Measurements from ENCODE around the gene PPARGC1A. TPM values are rescaled to one million over a fixed set of nuclear protein-coding genes. Genes with fewer than 3 reads are reported as not detected.
A peak's percentile ranks its signal among the peaks of the same experiment; 100 is the strongest.

The PPARGC1A gene
- total and polyA plus RNA-seq, 2 of the 13 experiments (the other 11 are each of a cell fraction or from before 2014, with no cell fraction given): 20.7 to 37.3 TPM

GRCh38 chr4:23878912-23879732 lies 10.7 kb downstream of the PPARGC1A start (continued):
- 0 out of 2 replicates have a peak, but pooled peaks have one; percentile 11 for TF ChIP-seq FOXP4 (CRISPR knock-in tag; IDR thresholded peaks at IDR 0.05)

DNA sequence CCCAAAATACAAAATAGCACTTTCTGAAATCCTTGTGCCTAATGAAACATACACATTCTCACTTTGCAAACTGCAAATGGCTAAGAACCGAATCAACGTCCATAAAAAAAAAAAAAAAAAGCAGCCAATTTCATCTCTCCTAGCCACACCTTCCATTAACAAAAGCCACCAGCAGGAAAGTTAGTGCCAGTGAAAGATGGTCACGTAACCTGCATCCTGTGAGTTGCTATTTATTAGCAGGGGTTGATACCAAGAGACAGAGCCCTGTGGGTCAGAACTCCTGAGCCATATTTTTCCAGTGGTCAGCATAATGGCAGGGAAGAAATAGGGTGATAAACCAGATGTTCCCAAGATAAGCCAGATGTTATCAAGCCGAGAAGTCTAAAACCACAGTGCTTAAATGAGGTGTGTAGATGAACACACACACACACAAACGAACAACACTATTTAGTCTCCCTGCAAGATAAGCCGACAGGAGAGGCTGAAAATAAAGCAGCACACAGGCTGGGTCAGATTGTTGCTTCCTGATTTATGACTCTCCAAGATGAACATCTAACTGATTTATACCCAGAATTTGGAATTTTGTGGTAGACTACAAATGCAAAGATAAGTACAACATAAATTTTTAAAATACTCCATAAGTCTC lies 11.5 kb downstream of the PPARGC1A start:
- CTCF ChIA-PET (ENCODE audit: low intra/inter-chr PET ratio, low total read pairs): no interaction called here
- H3K9me3 ChIP-seq (ENCODE audit: low read length): no peaks in the 10 kb centered on the region
- H3K9ac ChIP-seq (ENCODE audit: insufficient read depth, low read depth, low read length): peak overlapping the region; percentile 59
- H2AFZ ChIP-seq (ENCODE audit: low read length): no peak overlapping the region
- peak overlapping the region; percentile 73 for H3K4me2 ChIP-seq (ENCODE audit: low read depth, low read length)
- POLR2A ChIA-PET: interaction anchor here (0.8 to 2.7 kb wide), 3 partner anchors 12 to 15 kb away, joined by 3 to 22 read pairs (median 4); partner anchors contain the start of gene PPARGC1A
- WGBS (ENCODE audit: low lambda C conversion rate): 55% methylated on average over 6 of the region's 6 CpGs
- no peak for DNase-seq (ENCODE audit: low spot score)
- H3K27me3 ChIP-seq (ENCODE audit: control insufficient read depth in 1 of 2, insufficient read depth in 2 of 2, low read length in 2 of 2): no peaks in the 10 kb centered on the region
- BruUV-seq (replicated peaks): no TSS peak
- in situ Hi-C loops (cut with HindIII; ENCODE audit: extremely low pct_ligation_motif_present, low pct_unique_long_range_greater_than_20kb): loop anchor here (25.0 kb wide), 1 partner anchor 709 kb away; the partner anchor contains the start of gene DHX15
- H3K79me2 ChIP-seq (ENCODE audit: insufficient read depth, low read length): peaks cover 59% of the 10 kb centered on the region
- intact Hi-C loops (cut with micrococcal nuclease; ENCODE audit: unreplicated experiment): no loop called here
- H3K27ac ChIP-seq (ENCODE audit: extremely low read length, insufficient read depth, low read length): peak overlapping the region; percentile 84
- FAIRE-seq: no peak
- peaks cover 3 to 28% of the 10 kb centered on the region in 2 experiments; a peak in 4 of 5 replicates for H3K36me3 ChIP-seq (replicated peaks in 1 of 2; ENCODE audit: control insufficient read depth in 1 of 2, insufficient read depth in 2 of 2, low read length in 2 of 2)
- no peaks in the 10 kb centered on the region for H4K20me1 ChIP-seq (ENCODE audit: insufficient read depth, low read length)
- peaks cover 100% of the 10 kb centered on the region for H3K4me1 ChIP-seq (ENCODE audit: insufficient read depth, low read length)
- ATAC-seq: no peak
- peak overlapping the region; percentile 20 to 56 (median 27); a peak in 5 of 6 replicates for H3K4me3 ChIP-seq (replicated peaks in 1 of 3; ENCODE audit: insufficient read depth in 1 of 3, low read depth in 2 of 3, low read length in 3 of 3)
- TF ChIP-seq, protein P1, sequence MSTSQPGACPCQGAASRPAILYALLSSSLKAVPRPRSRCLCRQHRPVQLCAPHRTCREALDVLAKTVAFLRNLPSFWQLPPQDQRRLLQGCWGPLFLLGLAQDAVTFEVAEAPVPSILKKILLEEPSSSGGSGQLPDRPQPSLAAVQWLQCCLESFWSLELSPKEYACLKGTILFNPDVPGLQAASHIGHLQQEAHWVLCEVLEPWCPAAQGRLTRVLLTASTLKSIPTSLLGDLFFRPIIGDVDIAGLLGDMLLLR (CRISPR knock-in tag; IDR thresholded peaks at IDR 0.05): no peak
- TF ChIP-seq PTBP1 (IDR thresholded peaks at IDR 0.05; ENCODE audit: low read depth, low read length, poor library complexity, severe bottlenecking) (no peak), U2AF1 (optimal IDR thresholded peaks at IDR 0.05; ENCODE audit: low read depth, low read length) (no peak), ZNF616 (CRISPR knock-in tag; IDR thresholded peaks at IDR 0.05; ENCODE audit: low read depth) (no peak), ZNF468 (CRISPR knock-in tag; IDR thresholded peaks at IDR 0.05) (no peak), GATAD2A (CRISPR knock-in tag; IDR thresholded peaks at IDR 0.05) (no peak), SRSF9 (IDR thresholded peaks at IDR 0.05; ENCODE audit: borderline replicate concordance, insufficient read depth, low read depth, low read length, poor library complexity, severe bottlenecking) (no peak), ATM (IDR thresholded peaks at IDR 0.05; ENCODE audit: borderline replicate concordance) (no peak), MTA1 (CRISPR knock-in tag; IDR thresholded peaks at IDR 0.05; ENCODE audit: borderline replicate concordance) (no peak), ZNF275 (CRISPR knock-in tag; IDR thresholded peaks at IDR 0.05; ENCODE audit: borderline replicate concordance) (no peak), MYNN (CRISPR knock-in tag; IDR thresholded peaks at IDR 0.05; ENCODE audit: low read depth) (no peak), ZMYM4 (CRISPR knock-in tag; IDR thresholded peaks at IDR 0.05) (no peak), MAFK (conservative IDR thresholded peaks at IDR 0.05 in 1 of 2, IDR thresholded peaks at IDR 0.05 in 1 of 2; ENCODE audit: low read length in 2 of 2) (peak; percentile 27 to 30; a peak in 2 of 4 replicates), BRCA1 (CRISPR knock-in tag; IDR thresholded peaks at IDR 0.05) (no peak)
- TF ChIP-seq, protein P2, sequence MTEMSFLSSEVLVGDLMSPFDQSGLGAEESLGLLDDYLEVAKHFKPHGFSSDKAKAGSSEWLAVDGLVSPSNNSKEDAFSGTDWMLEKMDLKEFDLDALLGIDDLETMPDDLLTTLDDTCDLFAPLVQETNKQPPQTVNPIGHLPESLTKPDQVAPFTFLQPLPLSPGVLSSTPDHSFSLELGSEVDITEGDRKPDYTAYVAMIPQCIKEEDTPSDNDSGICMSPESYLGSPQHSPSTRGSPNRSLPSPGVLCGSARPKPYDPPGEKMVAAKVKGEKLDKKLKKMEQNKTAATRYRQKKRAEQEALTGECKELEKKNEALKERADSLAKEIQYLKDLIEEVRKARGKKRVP (CRISPR knock-in tag; IDR thresholded peaks at IDR 0.05): no peak

Measured in HepG2 (cell line).